HFF-Myc (cell line): ENCODE data around the gene MMRN2.

ENCODE experiments used
- DNase-seq: peaks from one replicate; pipeline ENCODE4 v3.0.0-alpha.2; 2011; ENCODE audit warnings: low read depth; ENCODE audit errors: extremely low read depth
- H3K4me3 ChIP-seq: replicated peaks from 2 replicates; pipeline ENCODE4 v1.5.1; 2011; ENCODE audit warnings: low read depth, mild to moderate bottlenecking, control low read depth, low read length
- TF ChIP-seq, protein P1 (sequence below): IDR thresholded peaks from 2 replicates; pipeline ENCODE4 v1.5.1; 2012; ENCODE audit warnings: mild to moderate bottlenecking, low read depth, low read length, control low read depth; ENCODE audit errors: missing control alignments

MMRN2 gene

DNA sequence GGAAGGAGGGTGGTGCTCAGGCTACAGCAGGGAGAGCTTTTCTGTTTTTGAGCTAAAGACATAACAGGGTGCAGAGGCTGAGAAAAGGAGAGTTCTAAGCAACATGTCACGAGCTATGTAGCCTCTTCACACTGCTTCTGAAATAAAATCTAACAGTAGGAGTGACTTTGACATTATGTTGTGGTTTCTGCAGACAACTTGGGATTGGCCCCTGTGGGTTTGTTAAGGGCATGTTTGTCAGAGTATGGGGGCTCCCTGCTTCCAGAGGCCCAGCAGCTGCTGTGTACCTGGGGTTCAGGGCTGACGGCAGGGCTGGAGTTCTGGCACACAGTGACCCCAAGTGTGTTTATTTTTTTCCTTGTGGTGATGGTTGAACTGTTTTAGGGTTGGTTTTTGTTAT, 24.7 kb downstream of the MMRN2 start:
- TF ChIP-seq, protein P1, sequence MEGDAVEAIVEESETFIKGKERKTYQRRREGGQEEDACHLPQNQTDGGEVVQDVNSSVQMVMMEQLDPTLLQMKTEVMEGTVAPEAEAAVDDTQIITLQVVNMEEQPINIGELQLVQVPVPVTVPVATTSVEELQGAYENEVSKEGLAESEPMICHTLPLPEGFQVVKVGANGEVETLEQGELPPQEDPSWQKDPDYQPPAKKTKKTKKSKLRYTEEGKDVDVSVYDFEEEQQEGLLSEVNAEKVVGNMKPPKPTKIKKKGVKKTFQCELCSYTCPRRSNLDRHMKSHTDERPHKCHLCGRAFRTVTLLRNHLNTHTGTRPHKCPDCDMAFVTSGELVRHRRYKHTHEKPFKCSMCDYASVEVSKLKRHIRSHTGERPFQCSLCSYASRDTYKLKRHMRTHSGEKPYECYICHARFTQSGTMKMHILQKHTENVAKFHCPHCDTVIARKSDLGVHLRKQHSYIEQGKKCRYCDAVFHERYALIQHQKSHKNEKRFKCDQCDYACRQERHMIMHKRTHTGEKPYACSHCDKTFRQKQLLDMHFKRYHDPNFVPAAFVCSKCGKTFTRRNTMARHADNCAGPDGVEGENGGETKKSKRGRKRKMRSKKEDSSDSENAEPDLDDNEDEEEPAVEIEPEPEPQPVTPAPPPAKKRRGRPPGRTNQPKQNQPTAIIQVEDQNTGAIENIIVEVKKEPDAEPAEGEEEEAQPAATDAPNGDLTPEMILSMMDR = no peak
- DNase-seq = no peak
- H3K4me3 ChIP-seq = no peak overlapping the region

DNA sequence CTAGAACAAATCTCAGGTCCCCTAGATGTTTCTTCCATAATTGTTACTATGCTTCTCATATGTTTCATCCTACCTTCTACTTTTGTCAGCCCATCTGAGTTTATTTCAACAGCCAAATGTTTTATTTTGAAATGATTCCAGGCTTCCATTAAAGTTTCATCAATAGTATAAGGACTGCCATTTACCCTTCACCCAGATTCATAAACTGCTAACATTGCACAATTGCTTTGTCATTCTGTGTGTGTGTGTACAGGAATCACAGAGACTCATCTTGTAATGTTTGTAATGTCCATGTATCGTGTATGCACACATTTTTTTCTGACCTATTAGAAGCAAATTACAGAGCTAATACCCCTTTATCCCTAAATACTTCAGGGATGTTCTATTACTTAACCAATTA, 25.5 kb downstream of the MMRN2 start:
- TF ChIP-seq, protein P1 = no peak
- H3K4me3 ChIP-seq = no peak overlapping the region
- DNase-seq = no peak

DNA sequence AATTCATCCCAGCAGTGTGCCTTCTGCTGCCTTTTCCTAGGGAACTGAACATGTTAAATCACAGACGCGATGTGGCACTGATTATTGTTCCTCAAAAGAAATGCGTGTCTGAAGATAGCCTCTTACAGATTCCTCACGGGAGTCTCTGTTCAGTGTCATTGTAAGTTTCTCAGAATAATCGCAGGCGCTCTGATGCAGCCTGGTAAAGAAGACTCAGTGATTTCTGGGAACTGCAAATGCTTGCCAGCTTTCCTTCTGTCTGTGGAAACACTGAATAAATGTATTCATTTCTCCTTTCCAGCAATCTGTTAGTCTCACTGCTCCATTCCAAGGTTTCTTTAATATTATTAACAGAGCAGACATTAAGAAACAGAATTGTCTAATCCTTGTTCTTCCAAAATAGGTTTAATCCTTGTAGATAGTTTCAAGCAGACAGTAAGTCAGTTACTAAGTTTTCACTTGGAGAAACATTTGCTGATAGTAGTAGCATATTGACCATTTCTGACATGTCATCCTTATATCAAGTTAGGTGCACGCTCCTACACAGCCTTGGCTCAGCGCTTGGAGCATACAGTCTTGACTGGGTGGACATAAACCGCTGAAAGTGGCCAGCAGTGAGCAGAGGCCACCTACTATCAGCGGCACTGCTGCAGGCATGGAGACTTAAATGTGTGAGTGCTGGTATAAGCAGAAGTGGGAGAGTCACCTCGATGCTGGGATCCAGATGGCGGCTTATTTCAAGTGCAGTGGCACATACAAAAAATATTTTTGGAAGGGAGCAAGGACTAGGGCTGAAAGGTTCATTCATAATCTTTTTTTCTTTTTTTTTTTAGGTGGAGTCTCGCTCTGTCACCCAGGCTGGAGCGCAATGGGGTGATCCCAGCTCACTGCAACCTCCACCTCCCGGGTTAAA, 27.7 kb downstream of the MMRN2 start:
- H3K4me3 ChIP-seq = no peak overlapping the region
- TF ChIP-seq, protein P1 = no peak

DNA sequence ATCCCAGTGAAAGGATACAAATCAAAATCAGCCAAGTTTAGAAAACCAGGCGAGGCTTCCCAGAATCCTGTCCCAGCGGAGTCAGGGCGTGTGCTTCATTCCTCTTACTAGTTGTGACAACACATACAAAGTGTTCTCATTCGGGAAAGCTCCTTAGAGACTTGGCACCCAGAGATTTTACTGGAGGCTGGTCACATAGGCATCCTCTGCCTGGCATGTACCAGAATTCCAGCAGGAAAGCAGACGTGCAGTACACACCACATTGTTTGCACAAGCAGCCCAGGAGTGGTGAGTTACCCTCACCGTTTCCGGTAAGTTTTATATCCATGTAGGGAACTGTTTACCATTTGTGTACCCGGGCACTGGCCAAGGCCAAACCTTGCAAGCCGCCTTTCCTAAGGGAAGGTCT, 34.9 kb downstream of the MMRN2 start:
- no peak overlapping the region for H3K4me3 ChIP-seq
- DNase-seq = no peak
- TF ChIP-seq, protein P1 = no peak

More for the DNA sequence above, 27.7 kb downstream of the MMRN2 start:
- DNase-seq = no peak

DNA sequence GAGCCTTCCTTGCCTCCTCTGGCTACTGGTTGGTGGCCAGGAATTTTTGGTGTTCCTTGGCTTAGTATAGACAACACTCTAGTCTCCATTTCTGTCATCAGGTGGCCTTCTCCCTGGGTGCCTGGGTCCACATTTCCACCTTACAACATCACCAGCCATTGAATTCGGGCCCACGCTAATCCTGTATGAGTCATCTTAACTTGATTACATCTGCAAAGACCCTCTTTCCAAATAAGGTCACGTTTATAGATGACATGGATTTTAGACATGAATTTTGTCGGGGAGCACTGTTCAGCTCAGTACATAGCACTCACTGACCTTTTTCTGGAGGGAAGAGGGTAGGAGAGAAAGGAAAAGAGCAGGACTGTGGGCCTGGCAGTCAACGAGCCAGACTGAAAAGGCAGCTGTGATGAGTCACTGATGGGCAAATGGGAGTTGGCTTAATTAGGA, 39.4 kb downstream of the MMRN2 start:
- DNase-seq = no peak
- H3K4me3 ChIP-seq = no peak overlapping the region
- TF ChIP-seq, protein P1 = no peak

DNA sequence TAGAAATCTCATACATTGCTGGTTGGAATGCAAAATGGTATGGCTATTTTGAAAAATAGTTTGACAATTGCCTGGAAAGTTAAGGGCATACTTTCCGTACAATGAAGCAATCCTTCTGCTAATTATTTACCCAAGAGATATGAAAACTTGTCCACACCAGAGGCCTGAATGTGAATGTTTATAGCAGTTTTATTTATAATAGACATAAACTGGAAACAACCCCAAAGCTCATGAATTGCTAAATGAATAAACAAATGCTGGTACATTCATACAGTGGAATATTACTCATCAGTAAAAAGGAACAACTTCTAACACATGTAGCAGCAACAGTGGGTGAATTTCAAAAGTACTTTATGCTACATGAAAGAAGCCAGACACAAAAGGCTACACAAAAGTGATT, 42.7 kb downstream of the MMRN2 start:
- TF ChIP-seq, protein P1 = no peak

GRCh38 chr10:86905429-86905828, 52.0 kb downstream of the MMRN2 start:
- TF ChIP-seq, protein P1 = no peak
- no peak for DNase-seq
- H3K4me3 ChIP-seq = no peak overlapping the region

More for the DNA sequence above, 42.7 kb downstream of the MMRN2 start:
- no peak overlapping the region for H3K4me3 ChIP-seq
- DNase-seq = no peak
